Measurements from ENCODE around the gene TRIP12.
"Not testable (repeated sequence)": the region's sequence is repeated elsewhere in the genome, so short reads cannot be mapped to it uniquely, and the experiment has no call there.

TRIP12 gene

DNA sequence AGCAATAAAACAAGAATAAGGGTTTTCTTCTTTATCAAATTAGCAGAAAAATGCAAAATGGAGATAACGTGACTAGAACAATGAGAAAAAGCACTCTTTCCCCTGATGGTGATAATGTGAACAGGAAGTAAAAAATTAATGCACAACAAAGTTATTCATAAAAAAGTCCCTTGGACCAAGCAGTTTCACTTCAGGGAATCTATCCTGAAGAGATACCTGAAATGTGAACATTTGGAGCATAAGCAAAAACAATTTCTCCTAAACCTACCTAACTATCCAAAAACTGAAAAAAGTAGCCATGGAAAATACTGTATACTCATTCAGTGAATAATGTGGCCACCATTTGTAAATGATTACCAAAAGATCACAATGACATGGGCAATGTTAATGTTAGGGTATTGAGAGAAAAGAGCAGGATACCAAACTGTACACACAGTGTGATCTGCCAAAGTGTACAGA lies 48.7 kb downstream of the TRIP12 start:
- peak; percentile 38 to 71 for ATAC-seq

DNA sequence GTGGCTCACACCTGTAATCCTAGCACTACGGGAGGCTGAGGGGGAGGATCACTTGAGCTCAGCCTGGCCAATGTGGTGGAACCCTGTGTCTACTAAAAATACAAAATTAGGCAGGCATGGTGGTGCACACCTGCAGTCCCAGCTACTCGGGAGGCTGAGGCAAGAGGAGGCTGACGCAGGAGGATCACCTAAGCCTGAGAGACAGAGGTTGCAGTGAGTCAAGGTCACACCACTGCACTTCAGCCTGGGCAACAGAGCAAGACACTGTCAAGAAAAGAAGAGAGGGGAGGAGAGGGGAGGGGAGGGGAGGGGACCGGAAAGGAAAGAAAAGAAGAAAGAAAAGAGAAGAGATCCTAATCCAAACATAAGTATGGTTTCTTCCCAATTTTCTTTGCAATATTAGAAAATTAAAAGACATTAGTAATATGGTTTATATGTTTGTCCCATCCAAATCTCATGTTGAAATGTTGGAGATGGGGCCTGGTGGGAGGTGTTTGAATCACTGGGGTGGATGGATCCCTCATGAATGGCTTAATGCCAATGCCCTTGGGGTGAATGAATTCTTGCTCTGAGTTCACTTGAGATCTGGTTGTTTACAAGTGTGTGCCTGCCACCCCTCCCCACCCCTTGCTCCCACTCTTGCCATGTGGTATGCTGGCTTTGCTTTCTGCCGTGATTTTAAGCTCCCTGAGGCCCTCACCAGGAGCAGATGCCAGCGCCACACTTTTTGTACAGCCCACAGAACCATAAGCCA lies 50.7 kb downstream of the TRIP12 start:
- no peak for ATAC-seq

DNA sequence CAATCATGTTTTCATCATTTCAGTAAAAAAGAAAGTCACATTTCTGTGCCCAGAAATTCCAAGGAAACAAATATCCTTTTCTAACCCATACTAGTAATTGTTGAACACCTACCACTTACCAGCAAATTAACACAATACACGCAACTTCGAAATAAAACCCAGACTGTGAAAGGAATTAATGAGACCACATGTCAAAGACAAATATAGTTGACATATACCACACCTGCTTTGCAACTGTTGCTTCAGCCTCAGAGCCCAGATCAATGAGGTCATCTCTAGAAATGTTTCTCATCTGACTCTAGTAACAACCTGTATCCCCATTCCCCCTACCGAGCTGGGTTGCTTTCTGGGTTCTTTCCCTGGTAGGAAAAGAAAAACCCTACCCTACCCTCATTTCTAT lies 52.6 kb downstream of the TRIP12 start:
- no peak for ATAC-seq

DNA sequence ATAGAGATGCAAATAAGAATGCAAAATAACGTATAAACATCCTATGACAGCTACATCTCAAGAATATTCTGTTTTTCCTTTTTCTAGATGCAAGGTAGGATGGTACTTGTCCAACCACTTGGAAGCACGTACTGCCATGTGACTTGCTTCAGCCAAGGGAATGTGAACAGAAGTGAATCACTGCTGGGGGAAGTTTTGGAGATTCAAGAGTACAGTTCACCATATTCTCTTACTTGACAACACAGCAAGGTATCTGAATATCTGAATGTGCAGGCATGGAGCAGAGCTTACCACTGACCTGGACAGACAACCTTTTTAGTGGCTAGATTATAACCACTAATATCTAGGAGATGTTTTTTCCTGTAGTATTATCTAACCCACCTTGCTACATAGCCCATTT lies 53.0 kb downstream of the TRIP12 start:
- ATAC-seq: no peak

DNA sequence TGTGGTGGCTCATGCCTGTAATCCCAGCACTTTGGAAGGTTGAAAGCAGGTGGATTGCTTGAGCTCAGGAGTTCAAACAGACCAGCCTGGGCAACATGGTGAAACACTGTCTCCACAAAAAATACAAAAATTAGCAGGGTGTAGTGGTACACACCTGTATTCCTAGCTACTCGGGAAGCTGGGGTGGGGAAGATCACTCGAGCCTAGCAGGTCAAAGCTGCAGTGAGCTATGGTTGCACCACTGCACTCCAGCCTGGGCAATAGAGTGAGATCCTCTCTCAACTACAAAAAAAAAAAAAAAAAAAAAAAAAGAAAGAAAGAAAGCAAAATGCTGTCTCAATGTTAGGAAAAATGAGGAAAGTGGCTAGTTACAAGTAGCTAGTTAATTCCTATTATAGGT lies 56.8 kb downstream of the TRIP12 start:
- ATAC-seq: no peak

DNA sequence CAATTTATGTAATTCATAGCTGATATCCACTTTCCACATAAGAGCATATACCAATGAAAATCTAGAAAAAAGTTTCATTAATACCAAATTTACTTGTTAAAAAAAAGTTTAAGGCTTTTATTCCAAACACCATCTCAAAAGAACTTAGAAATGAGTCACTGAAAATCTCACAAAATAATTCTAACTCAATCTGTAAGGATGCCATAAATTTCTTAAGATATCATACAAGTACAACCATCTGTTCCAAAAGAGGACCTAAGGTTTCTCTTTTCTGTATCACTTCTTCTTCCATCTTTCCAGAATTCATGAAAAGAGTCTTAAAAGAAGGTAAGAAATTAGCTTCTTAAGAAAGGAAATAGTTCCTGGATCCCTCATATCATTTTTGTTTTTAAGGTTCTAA lies 60.4 kb downstream of the TRIP12 start:
- ATAC-seq: no peak

DNA sequence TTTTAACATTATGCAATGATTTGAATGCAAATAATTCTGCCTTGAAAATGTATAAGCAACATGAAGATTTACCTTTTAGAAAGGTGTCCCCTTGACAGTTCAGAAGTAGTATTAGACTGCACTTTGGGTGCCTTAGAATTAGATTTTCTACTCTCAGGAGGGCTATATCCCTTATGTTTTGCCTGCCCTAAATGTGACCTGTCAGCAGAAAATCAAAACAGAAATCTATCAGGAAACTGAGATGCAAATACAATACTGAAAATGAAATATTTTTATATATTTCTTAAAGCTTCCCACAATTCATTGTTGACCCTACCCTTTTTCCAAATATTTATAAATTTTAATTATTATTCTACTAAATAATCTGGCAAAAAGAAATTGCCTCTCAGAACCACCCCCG lies 61.5 kb downstream of the TRIP12 start:
- ATAC-seq: no peak

DNA sequence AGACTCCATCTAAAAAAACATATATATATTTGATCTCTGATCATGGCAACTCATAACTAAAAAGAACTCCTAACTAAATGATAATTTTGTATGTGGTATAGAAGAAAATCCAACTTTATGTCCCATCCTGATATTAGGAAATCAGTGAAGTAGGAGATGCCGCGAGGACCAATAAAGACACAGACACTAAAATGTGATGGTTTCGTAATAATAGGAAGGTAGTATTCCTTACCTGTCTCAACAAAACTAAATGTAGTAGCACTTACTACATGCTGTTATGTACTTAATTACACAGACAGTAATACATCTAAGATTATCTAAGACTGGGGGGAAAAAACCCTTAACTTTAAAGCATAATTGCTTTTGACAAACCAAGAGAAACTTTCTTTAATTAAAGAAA lies 63.5 kb downstream of the TRIP12 start:
- ATAC-seq: no peak

DNA sequence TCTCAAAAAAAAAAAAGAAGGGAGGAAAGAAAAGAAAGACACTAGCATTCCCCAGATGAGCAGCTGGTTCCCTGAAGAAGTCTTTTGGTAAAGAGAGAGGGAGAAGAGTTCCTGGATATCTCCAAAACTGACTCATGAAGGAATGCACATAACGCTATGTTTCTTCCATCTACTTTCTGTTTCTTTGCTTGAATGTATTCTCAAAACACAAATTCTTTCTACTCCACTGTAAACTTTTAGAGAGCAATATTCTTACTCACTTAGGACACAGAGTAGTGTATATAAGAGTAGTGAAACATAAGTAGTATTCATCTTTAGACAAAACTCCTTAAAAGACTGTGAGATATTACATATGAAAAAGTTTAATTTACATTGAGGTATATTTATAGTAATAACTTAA lies 64.2 kb downstream of the TRIP12 start:
- no peak for ATAC-seq

DNA sequence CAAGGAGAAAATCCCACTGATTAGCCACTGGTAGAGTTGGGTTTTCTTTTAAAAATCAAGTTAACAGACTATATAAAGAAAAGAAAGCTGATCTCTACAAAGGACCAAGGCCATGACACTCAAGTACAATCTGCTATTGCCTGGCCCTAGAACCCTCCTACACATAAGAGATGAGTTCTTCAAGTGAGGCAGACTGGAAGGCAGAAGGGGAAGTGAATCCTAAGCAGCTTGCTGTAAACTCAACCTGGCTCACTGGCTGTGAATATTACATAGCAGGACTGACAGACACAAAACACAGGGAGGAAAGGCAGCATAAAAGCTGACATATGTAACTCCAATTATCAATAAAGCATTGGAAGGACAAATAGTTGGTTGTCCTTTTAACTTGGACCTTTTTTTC lies 65.4 kb downstream of the TRIP12 start:
- no peak for ATAC-seq

DNA sequence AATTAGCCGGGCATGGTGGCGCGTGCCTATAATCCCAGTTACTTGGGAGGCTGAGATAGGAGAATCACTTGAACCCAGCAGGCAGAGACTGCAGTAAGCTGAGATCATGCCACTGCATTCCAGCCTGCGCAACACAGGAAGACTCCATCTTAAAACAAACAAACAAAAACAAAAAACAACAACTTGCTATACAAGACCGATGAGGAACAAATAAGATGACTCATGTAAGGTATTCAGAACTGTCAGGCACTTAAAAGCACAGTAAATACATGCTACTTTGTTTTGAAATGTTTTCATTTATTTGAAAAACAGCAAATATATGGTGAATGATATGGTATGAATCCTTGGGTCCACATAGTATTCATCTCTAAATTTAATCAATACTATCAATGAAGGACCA lies 66.7 kb downstream of the TRIP12 start:
- no peak for ATAC-seq

DNA sequence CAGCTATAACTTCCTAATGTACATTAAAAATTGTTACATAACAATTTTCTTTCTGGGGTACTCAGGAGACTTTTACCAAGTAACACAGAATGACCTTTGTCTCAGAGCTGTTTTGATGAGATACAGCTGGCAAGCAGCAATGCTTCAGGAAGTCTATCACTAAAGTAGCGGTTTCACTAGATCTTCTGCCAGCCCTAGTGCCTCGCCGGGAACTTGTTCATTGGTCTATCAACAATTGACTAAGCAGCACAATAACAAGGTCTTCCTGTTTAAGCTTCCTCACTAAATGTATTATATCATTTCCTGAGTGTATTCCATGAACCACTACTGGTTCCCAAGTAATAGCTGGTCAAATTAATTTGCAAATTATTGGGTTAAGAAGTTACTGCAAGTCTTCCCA lies 69.2 kb downstream of the TRIP12 start:
- peak; percentile 79 to 81 for ATAC-seq

DNA sequence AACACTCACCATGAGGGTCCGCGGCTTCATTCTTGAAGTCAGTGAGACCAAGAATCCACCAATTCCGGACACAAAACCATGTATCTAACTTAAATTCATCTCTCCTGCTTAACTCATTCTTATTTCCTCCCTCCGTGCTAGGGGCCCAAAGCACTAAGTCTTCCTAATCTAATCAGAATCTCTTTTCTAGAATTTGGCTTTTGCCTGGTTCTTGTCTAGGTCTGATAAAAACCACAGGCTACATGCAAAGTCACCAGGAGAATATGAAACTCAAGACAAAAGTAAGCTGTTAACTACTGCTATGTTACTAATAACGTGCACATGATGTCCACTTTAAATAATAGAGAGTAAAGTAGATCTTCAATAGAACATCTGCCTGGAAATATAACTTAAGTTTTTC lies 69.9 kb downstream of the TRIP12 start:
- ATAC-seq: peak in 1 of 2 donors; percentile 22

DNA sequence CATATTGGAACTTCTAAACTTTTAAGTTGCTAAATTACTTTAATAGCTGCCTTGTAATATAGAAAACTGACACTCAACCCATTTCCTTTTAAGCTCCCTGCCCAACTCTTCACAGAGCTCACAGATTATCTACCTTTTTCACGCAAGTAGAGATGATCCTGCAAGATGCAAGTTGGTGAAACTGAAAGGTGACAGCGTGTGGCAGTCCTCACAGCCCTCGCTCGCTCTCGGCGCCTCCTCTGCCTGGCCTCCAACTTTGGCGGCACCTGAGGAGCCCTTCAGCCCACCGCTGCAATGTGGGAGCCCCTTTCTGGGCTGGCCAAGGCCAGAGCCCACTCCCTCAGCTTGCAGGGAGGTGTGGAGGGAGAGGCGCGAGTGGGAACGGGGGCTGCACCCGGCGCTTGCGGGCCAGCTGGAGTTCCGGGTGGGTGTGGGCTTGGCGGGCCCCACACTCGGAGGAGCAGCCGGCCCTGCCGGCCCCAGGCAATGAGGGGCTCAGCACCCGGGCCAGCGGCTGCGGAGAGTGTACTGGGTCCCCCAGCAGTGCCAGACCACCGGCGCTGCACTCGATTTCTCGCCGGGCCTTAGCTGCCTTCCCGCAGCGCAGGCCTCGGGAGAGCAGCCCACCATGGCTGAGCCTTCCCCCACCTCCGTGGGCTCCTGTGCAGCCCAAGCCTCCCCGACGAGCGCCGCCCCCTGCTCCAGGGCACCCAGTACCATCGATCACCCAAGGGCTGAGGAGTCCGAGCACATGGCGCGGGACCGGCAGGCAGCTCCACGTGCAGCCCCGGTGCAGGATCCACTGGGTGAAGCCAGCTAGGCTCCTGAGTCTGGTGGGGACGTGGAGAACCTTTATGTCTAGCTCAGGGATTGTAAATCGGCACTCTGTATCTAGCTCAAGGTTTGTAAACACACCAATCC lies 71.2 kb downstream of the TRIP12 start:
- ATAC-seq: peak; percentile 57 to 64

DNA sequence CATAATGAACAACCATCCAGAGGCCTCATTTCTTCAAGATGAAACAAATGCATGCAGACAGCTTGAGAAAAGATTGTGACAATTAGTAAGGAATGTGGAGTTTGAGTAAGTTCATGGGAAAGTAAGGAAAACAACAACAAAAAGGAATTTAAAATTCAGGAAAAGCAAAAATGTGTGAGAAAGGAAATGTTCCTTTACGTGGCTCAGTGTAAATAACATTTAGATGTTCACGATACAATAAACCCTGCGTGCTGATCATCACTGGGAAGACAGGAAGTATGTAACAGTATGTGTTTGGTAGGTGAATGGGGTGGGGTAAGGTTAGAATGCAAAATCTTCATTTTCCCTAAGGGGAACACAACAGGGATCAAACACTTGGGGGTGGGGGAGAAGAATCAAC lies 72.7 kb downstream of the TRIP12 start:
- no peak for ATAC-seq

DNA sequence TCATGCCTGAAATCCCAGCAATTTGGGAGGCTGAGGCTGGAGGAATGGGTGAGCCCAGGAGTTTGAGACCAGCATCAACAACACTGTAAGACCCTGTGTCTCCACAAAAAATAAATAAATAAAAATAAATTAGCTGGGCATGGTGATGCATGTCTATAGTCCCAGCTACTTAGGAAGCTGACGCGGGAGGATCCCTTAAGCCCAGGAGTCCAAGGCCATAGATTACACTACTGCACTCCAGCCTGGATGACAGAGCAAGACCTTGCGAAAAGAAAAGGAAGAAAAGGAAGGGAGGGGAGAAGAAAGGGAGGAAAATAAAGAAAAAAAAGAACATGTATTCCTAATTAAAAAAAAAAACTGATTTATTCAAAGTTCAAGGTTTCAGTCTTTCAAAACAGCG lies 78.2 kb downstream of the TRIP12 start:
- no peak for ATAC-seq

DNA sequence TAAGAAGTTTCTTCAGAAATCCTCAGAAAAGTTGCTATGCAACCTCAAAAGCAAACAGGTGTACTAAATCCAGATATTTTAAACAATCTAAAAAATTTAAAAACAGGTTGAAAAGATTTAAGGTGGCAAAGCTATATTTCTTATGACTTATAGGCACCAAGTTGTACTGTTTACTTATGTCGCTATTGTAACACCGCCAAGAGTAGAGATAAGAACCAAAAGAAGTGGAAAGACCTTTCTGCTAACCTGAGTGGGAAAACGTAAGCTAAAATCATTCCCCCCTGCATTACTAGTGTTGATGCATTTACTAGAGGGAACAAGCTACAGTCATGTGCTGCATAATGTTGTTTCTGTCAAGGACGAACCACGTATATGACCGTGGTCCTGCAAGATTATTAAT lies 83.1 kb downstream of the TRIP12 start:
- ATAC-seq: no peak

DNA sequence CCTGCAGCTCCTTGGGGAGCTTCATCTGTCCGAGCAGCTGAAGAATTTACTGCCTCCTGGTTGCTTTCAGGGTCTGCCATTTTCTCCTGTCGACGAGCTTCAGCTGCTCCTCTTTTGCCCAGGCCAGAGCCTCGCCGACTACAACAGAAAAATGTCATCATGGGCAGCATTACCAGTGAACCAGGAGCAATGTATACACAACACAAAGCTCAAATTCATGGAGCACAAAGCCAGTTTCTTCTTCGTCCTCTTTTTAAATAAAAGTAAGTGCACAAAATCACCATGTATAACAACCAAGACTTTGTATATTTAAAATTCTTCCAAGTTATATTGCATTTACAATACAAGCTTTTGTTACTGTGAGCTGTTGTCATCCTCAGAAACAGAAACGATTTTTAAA lies 85.0 kb downstream of the TRIP12 start:
- no peak for ATAC-seq

DNA sequence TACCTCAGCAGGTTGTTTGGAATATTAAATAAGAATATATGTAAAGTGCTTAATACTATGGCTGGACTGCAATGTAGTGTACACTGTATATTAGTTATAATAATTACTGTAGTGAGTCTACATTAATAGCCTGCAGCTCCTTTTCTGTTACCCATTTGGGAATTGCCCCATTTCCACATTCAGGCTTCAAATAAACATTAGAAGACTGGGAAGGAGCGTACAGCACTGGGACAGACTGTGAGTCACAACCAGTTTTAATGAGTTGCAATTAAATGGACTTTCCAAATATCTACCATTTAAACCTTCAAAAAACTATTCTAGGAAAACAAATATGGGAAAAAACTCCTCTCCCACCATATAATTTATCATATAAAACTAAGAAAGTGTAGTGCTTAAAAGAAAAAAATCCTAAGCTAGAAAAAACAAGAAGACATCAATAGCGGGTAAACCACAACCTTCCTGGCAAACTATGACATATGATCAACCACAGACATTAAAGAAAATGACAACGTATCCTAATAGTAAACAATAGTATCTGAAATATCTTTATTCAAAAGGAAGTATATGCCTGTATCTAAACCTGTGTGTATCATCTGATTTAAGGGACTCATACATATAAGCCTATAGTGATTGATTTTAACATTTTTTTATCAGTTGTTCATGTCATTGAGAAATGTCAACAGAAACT lies 86.1 kb downstream of the TRIP12 start:
- peak in 1 of 2 donors; percentile 44 for ATAC-seq

DNA sequence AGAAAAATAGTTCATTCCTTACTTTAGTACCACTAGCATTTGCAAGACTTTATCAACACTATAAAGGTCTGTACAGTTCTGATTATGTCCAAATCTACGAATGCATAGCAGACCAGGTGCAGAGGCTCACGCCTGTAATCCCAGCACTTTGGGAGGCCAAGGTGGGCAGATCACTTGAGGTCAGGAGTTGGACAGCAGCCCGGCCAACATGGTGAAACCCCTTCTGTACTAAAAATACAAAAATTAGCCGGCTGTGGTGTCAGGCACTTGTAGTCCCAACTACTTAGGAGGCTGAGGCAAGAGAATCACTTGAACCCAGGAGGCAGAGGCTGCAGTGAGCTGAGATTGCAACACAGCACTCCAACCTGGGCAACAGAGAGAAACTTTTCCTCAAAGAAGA lies 87.4 kb downstream of the TRIP12 start:
- not testable (repeated sequence) for ATAC-seq

DNA sequence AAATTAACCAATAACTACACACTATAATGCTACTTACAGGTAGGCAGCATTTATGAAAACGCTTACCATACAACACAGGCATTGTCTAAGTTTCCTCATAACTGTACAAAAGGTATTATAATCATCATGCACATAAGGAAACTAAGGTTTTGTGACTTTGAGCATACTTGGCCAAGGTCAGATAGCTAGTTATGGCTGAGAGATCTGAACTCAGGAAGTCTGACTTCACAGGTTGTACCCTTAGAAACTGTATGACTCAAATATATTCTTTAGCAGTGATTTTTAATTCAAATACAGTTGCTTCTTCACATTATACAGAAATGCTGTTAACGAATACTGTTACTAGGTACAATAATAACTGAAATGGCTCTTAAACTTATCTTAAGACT lies 89.3 kb downstream of the TRIP12 start:
- ATAC-seq: peak; percentile 84 to 88

DNA sequence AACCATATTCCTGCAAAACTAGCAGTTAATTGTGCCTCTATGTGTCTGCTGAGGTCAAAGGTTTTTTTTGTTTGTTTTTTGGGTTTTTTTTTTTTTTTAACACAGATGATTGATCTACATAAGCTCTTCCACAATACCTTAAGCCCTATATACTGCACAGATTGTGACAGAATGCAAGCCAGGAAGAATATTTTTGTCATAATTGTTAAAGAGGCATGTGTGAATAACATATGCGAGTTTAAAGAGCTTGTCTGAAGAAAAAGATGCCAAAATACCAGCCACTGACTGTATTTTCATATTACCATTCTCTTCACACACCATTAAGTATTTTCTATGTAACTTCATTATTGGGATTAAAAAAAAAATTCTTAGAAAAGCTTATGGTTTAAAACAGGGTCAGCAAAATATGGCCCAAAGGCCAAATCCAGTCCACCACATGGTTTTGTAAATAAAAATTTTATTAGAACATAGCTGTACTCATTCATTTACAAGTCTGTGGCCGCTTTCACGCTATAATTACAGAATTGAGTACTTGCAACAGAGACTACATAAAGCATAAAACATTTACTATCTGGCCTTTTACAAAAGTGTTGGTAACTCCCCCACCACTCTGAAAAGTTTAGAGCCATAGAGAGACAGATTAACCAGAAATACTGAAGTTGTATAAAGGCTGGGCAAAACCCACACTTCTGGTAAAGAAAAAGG lies 89.9 kb downstream of the TRIP12 start:
- ATAC-seq: no peak

DNA sequence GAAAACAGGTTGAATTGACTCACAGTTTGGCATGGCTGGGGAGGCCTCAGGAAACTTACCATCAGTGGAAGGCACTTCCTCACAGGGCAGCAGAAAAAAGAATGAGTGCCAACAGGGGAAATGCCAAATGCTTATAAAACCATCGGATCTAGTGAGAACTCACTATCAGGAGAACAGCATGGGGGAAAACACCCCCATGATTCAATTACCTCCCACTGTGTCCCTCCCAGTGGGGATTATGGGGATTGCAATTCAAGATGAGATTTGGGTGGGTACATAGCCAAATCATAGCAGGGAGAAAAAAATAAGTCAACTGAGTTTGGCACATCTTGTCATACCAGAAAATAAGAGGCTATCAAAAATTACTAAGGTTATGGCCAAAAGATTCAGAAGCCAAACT lies 96.3 kb downstream of the TRIP12 start:
- no peak for ATAC-seq
